ENCODE data around the gene SFRP2.

GRCh38 chr4:153776601-153777000 is 12.3 kb downstream of the SFRP2 start:
- TF ChIP-seq TAF1 (conservative IDR thresholded peaks at IDR 0.05) (no peak), RAD21 (IDR thresholded peaks at IDR 0.05) (no peak), CTCF (IDR thresholded peaks at IDR 0.05; ENCODE audit: low read depth, low read length, missing input control) (no peak), NR2F2 (IDR thresholded peaks at IDR 0.05) (no peak), JUND (IDR thresholded peaks at IDR 0.05) (no peak), GABPA (IDR thresholded peaks at IDR 0.05 in 1 of 2, conservative IDR thresholded peaks at IDR 0.05 in 1 of 2) (no peak), EGR1 (IDR thresholded peaks at IDR 0.05; ENCODE audit: low read depth in 2 of 2) (no peak), ATF3 (IDR thresholded peaks at IDR 0.05) (no peak)
- TF ChIP-seq, protein P1, sequence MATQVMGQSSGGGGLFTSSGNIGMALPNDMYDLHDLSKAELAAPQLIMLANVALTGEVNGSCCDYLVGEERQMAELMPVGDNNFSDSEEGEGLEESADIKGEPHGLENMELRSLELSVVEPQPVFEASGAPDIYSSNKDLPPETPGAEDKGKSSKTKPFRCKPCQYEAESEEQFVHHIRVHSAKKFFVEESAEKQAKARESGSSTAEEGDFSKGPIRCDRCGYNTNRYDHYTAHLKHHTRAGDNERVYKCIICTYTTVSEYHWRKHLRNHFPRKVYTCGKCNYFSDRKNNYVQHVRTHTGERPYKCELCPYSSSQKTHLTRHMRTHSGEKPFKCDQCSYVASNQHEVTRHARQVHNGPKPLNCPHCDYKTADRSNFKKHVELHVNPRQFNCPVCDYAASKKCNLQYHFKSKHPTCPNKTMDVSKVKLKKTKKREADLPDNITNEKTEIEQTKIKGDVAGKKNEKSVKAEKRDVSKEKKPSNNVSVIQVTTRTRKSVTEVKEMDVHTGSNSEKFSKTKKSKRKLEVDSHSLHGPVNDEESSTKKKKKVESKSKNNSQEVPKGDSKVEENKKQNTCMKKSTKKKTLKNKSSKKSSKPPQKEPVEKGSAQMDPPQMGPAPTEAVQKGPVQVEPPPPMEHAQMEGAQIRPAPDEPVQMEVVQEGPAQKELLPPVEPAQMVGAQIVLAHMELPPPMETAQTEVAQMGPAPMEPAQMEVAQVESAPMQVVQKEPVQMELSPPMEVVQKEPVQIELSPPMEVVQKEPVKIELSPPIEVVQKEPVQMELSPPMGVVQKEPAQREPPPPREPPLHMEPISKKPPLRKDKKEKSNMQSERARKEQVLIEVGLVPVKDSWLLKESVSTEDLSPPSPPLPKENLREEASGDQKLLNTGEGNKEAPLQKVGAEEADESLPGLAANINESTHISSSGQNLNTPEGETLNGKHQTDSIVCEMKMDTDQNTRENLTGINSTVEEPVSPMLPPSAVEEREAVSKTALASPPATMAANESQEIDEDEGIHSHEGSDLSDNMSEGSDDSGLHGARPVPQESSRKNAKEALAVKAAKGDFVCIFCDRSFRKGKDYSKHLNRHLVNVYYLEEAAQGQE (IDR thresholded peaks at IDR 0.05) = no peak
